Measurements from ENCODE around the gene ERF.

DNA sequence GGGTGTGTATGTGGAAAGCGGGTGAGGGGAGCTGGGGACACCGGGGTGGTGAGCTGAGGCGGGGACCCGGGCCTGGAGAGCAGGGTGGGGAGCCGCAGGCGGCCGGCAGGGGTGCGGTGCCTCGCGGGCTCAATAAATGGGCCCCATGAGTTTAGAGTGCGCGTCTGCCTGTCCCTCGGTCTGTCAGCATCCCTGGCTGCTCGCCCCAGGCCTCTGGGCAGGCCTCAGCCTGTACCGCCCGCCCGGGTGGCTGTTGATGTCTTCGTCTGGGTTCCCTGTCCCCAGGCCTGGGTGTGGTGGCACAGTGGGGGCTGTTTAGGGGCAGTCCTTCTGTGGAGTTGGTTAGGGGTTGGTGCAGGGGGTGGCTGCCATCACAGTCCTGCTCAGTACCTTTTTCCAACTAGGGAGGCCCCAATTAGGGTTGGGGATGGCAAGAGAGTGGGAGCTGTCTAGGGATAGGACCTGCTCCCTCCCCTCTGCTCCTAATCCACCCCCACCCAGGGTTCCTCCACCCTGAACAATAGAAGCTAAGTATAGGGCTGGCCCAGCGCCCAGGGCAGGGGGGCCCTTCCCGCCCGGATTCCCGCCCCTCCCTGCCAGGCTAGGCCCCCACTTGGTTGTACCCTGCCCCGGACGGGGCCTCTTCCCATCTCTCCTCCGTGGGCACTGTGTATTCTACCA, 26.4 kb upstream of the ERF start:
- no peak for TF ChIP-seq EP300 (conservative IDR thresholded peaks at IDR 0.05; ENCODE audit: poor library complexity, severe bottlenecking)
- TF ChIP-seq, protein P1, sequence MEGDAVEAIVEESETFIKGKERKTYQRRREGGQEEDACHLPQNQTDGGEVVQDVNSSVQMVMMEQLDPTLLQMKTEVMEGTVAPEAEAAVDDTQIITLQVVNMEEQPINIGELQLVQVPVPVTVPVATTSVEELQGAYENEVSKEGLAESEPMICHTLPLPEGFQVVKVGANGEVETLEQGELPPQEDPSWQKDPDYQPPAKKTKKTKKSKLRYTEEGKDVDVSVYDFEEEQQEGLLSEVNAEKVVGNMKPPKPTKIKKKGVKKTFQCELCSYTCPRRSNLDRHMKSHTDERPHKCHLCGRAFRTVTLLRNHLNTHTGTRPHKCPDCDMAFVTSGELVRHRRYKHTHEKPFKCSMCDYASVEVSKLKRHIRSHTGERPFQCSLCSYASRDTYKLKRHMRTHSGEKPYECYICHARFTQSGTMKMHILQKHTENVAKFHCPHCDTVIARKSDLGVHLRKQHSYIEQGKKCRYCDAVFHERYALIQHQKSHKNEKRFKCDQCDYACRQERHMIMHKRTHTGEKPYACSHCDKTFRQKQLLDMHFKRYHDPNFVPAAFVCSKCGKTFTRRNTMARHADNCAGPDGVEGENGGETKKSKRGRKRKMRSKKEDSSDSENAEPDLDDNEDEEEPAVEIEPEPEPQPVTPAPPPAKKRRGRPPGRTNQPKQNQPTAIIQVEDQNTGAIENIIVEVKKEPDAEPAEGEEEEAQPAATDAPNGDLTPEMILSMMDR (IDR thresholded peaks at IDR 0.05; ENCODE audit: poor library complexity, severe bottlenecking) = no peak
- TF ChIP-seq TAF1 (IDR thresholded peaks at IDR 0.05; ENCODE audit: low read depth) = no peak
